GM12891 (cell line): ENCODE results near the gene DCUN1D4.

Experiments
- PAX5 ChIP-seq: IDR thresholded peaks from 2 replicates; pipeline ENCODE4 v1.6.1; 2011; ENCODE audit warnings: low read length, moderate library complexity, mild to moderate bottlenecking; ENCODE audit not compliant: insufficient read depth, severe bottlenecking
- POLR2A ChIP-seq: IDR thresholded peaks from 2 replicates; pipeline ENCODE4 v1.6.1; 2011; ENCODE audit warnings: low read depth, low read length, control low read depth
- POLR2AphosphoS5 ChIP-seq: IDR thresholded peaks from 2 replicates; pipeline ENCODE4 v1.6.1; 2011; ENCODE audit warnings: low read depth, low read length, control low read depth
- POU2F2 ChIP-seq: IDR thresholded peaks from 2 replicates; pipeline ENCODE4 v1.6.1; 2011; ENCODE audit warnings: low read depth, mild to moderate bottlenecking, control low read depth, low read length, moderate library complexity
- SPI1 ChIP-seq: IDR thresholded peaks from 2 replicates; pipeline ENCODE4 v1.6.1; 2011; ENCODE audit warnings: low read depth, low read length, control low read depth
- TAF1 ChIP-seq: IDR thresholded peaks from 2 replicates; pipeline ENCODE4 v1.6.1; 2011; ENCODE audit warnings: low read depth, low read length, control low read depth

DNA sequence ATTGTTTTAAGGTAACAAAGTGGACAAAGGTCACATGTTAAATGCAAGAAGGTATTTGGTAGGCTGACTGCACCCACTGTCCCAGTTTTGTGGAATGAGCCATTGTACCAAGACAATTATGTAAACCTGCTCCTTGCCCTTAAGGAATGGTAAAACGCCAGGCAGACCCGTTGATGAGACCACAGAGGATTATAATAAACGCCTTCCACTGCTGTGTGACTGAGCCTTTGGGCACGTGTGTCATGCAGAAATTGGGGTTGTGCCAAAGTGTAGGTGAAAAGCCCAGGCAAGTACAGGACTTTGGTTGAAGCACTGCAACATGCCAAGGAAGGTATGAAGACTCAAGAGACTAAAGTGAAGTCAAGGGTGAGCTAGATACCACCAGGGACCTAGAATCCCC is 117.5 kb downstream of the DCUN1D4 start:
- TF ChIP-seq POLR2A = no peak
- TF ChIP-seq TAF1 = no peak
- TF ChIP-seq POLR2AphosphoS5 = no peak
- TF ChIP-seq SPI1 = no peak
- no peak for TF ChIP-seq POU2F2
- TF ChIP-seq PAX5 = no peak
